Neural cell (in vitro differentiated cells): ENCODE results near the gene CREB3L1. TPM values are rescaled to one million over a fixed set of nuclear protein-coding genes. Genes with fewer than 3 reads are reported as not detected.

Source experiments
- H2AFZ ChIP-seq: fragments of 200-600, 300-800 bp; sonication (generic), shearing (Covaris generic); 2 replicates; pipeline ENCODE4 v1.6.0; 2014; ENCODE audit warnings: low read depth, mild to moderate bottlenecking, antibody characterized with exemption, low read length, moderate library complexity
- H3F3A ChIP-seq: fragments of 200-600 bp; shearing (Covaris generic); 2 replicates; pipeline ENCODE4 v1.6.1; 2016; ENCODE audit warnings: mild to moderate bottlenecking, moderate library complexity, mixed read lengths, antibody characterized with exemption, low read length; ENCODE audit not compliant: insufficient read depth, poor library complexity, severe bottlenecking
- H3K27ac ChIP-seq: fragments of 200-600, 300-800 bp; sonication (generic), shearing (Covaris generic); 2 replicates; pipeline ENCODE4 v1.5.1; 2014; ENCODE audit warnings: mild to moderate bottlenecking, low read length, moderate library complexity
- H3K27me3 ChIP-seq: fragments of 300-800, 200-600 bp; sonication (generic), shearing (Covaris generic); 2 replicates; pipeline ENCODE4 v1.6.0; 2014; ENCODE audit warnings: mild to moderate bottlenecking, low read depth, low read length, moderate library complexity; ENCODE audit not compliant: insufficient read depth
- H3K36me3 ChIP-seq: fragments of 300-800, 200-600 bp; sonication (generic), shearing (Covaris generic); 2 replicates; pipeline ENCODE4 v1.5.1; 2014; ENCODE audit warnings: mild to moderate bottlenecking, antibody characterized with exemption, low read length, moderate library complexity; ENCODE audit not compliant: insufficient read depth
- H3K4me2 ChIP-seq: fragments of 300-800, 200-600 bp; sonication (generic), shearing (Covaris generic); 2 replicates; pipeline ENCODE4 v1.6.0; 2014; ENCODE audit warnings: mild to moderate bottlenecking, low read length
- H3K4me3 ChIP-seq: fragments of 300-800, 200-600 bp; sonication (generic), shearing (Covaris generic); 2 replicates; pipeline ENCODE4 v1.5.1; 2014; ENCODE audit warnings: mild to moderate bottlenecking, low read length, moderate library complexity
- H3K79me2 ChIP-seq: fragments of 200-600 bp; shearing (Covaris generic); replicated peaks from 2 replicates; pipeline ENCODE4 v1.6.0; 2014; ENCODE audit warnings: mild to moderate bottlenecking, low read length, moderate library complexity; ENCODE audit not compliant: insufficient read depth
- H3K9ac ChIP-seq: fragments of 300-800, 200-600 bp; sonication (generic), shearing (Covaris generic); 2 replicates; pipeline ENCODE4 v1.6.1; 2016; ENCODE audit warnings: mild to moderate bottlenecking, low read length, mixed read lengths
- H3K9me2 ChIP-seq: fragments of 200-600 bp; shearing (Covaris generic); 2 replicates; pipeline ENCODE4 v1.6.1; 2016; ENCODE audit warnings: mild to moderate bottlenecking, low read length, mixed read lengths; ENCODE audit not compliant: insufficient read depth
- H3K9me3 ChIP-seq: fragments of 200-600, 300-800 bp; sonication (generic), shearing (Covaris generic); 2 replicates; pipeline ENCODE4 v1.6.1; 2016; ENCODE audit warnings: mild to moderate bottlenecking, mixed run types, low read length, moderate library complexity, mixed read lengths
- H4K20me1 ChIP-seq: fragments of 200-600 bp; shearing (Covaris generic); 2 replicates; pipeline ENCODE4 v1.6.1; 2016; ENCODE audit warnings: mild to moderate bottlenecking, mixed run types; ENCODE audit not compliant: insufficient read depth
- EP300 ChIP-seq: fragments of 450-650 bp; conservative IDR thresholded peaks from 2 replicates; pipeline ENCODE4 v1.6.1; 2014; ENCODE audit warnings: antibody characterized with exemption, mild to moderate bottlenecking, moderate library complexity; ENCODE audit not compliant: poor library complexity, severe bottlenecking
- EZH2 ChIP-seq: fragments of 200-600, 300-800 bp; shearing (Covaris generic), sonication (generic); IDR thresholded peaks from 2 replicates; pipeline ENCODE4 v1.6.1; 2014; ENCODE audit warnings: antibody characterized with exemption, low read length, borderline replicate concordance, mild to moderate bottlenecking; ENCODE audit not compliant: insufficient read depth, poor library complexity, severe bottlenecking
- MXI1 ChIP-seq: fragments of 450-650 bp; conservative IDR thresholded peaks from 2 replicates; pipeline ENCODE4 v1.6.1; 2014; ENCODE audit warnings: antibody characterized with exemption, mild to moderate bottlenecking; ENCODE audit not compliant: poor library complexity, severe bottlenecking
- POLR2AphosphoS5 ChIP-seq: IDR thresholded peaks from 2 replicates; pipeline ENCODE4 v1.6.1; 2012
- RAD21 ChIP-seq: fragments of 450-650 bp; conservative IDR thresholded peaks from 2 replicates; pipeline ENCODE4 v1.6.1; 2014; ENCODE audit warnings: antibody characterized with exemption, mild to moderate bottlenecking, moderate library complexity
- SMC3 ChIP-seq: fragments of 450-650 bp; conservative IDR thresholded peaks from 2 replicates; pipeline ENCODE4 v1.6.1; 2014; ENCODE audit warnings: antibody characterized with exemption, mild to moderate bottlenecking, moderate library complexity; ENCODE audit not compliant: poor library complexity
- TAF1 ChIP-seq: IDR thresholded peaks from 2 replicates; pipeline ENCODE4 v1.6.1; 2012; ENCODE audit warnings: low read depth
- polyA plus RNA-seq: library from polyadenylated mRNA; depleted of rRNA; stranded (reverse); fragments of >200 nt; gene quantifications from 2 replicates; pipeline ENCODE4 v1.2.3, GENCODE V29; 2014
- TF ChIP-seq, protein P1 (sequence below): IDR thresholded peaks from 2 replicates; pipeline ENCODE4 v1.6.1; 2012; ENCODE audit warnings: borderline replicate concordance
- TF ChIP-seq, protein P2 (sequence below): fragments of 450-650 bp; IDR thresholded peaks from 2 replicates; pipeline ENCODE4 v1.5.1; 2014; ENCODE audit warnings: antibody characterized with exemption, mild to moderate bottlenecking, moderate library complexity; ENCODE audit not compliant: poor library complexity, severe bottlenecking

Gene CREB3L1
- polyA plus RNA-seq, 1 donor from 2014 or later, result not detected

DNA sequence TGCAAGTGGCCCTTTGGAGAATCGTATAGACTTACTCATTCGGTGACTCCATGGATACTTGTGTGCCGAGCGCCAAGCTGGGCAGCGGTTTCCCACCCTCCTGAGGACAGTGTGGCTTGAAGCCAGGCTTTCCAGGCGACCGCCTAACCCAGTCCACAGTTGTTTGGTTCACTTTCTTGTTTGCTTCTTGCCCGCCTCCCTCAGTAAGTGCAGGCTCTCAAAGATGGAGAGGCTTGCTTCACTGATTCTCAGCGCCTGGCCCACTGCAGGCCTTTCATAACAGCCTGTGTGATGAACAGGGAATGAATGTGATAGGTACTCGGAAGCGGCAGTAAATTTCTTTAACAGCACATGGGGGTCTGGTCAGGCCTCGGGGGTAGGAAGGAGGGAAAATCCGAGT, 92.8 kb downstream of the CREB3L1 start:
- H3K36me3 ChIP-seq, result no peaks in the 10 kb centered on the region

More for the DNA sequence above, 92.8 kb downstream of the CREB3L1 start:
- Histone ChIP-seq H4K20me1 (no peaks in the 10 kb centered on the region), H3K27ac (no peak overlapping the region), H3K9ac (no peak overlapping the region), H3F3A (no peaks in the 10 kb centered on the region), H3K4me3 (no peak overlapping the region), H2AFZ (no peak overlapping the region), H3K9me3 (no peaks in the 10 kb centered on the region), H3K79me2 (no peaks in the 10 kb centered on the region), H3K27me3 (no peaks in the 10 kb centered on the region), H3K9me2 (no peaks in the 10 kb centered on the region), H3K4me2 (no peak overlapping the region)
- TF ChIP-seq EZH2, result no peak
- TF ChIP-seq, protein P1, sequence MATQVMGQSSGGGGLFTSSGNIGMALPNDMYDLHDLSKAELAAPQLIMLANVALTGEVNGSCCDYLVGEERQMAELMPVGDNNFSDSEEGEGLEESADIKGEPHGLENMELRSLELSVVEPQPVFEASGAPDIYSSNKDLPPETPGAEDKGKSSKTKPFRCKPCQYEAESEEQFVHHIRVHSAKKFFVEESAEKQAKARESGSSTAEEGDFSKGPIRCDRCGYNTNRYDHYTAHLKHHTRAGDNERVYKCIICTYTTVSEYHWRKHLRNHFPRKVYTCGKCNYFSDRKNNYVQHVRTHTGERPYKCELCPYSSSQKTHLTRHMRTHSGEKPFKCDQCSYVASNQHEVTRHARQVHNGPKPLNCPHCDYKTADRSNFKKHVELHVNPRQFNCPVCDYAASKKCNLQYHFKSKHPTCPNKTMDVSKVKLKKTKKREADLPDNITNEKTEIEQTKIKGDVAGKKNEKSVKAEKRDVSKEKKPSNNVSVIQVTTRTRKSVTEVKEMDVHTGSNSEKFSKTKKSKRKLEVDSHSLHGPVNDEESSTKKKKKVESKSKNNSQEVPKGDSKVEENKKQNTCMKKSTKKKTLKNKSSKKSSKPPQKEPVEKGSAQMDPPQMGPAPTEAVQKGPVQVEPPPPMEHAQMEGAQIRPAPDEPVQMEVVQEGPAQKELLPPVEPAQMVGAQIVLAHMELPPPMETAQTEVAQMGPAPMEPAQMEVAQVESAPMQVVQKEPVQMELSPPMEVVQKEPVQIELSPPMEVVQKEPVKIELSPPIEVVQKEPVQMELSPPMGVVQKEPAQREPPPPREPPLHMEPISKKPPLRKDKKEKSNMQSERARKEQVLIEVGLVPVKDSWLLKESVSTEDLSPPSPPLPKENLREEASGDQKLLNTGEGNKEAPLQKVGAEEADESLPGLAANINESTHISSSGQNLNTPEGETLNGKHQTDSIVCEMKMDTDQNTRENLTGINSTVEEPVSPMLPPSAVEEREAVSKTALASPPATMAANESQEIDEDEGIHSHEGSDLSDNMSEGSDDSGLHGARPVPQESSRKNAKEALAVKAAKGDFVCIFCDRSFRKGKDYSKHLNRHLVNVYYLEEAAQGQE, result no peak
- no peak for TF ChIP-seq POLR2AphosphoS5
- TF ChIP-seq RAD21, result no peak
- no peak for TF ChIP-seq EP300
- TF ChIP-seq SMC3, result no peak
- no peak for TF ChIP-seq MXI1
- TF ChIP-seq, protein P2, sequence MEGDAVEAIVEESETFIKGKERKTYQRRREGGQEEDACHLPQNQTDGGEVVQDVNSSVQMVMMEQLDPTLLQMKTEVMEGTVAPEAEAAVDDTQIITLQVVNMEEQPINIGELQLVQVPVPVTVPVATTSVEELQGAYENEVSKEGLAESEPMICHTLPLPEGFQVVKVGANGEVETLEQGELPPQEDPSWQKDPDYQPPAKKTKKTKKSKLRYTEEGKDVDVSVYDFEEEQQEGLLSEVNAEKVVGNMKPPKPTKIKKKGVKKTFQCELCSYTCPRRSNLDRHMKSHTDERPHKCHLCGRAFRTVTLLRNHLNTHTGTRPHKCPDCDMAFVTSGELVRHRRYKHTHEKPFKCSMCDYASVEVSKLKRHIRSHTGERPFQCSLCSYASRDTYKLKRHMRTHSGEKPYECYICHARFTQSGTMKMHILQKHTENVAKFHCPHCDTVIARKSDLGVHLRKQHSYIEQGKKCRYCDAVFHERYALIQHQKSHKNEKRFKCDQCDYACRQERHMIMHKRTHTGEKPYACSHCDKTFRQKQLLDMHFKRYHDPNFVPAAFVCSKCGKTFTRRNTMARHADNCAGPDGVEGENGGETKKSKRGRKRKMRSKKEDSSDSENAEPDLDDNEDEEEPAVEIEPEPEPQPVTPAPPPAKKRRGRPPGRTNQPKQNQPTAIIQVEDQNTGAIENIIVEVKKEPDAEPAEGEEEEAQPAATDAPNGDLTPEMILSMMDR, result no peak
- TF ChIP-seq TAF1, result no peak

Other genes starting within 250 kb of the CREB3L1 start
- 18.9 and 31.7 TPM in 2 replicates for gene PHF21A, start 156.2 kb upstream of the CREB3L1 start, polyA plus RNA-seq
- gene DGKZ, start 69.8 kb downstream of the CREB3L1 start, polyA plus RNA-seq, result 55.7 and 91.0 TPM in 2 replicates
- gene MDK, start 104.0 kb downstream of the CREB3L1 start, polyA plus RNA-seq, result 90.3 and 120 TPM in 2 replicates
- 8.2 and 11.6 TPM in 2 replicates for gene CHRM4, start 114.1 kb downstream of the CREB3L1 start, polyA plus RNA-seq